ENCODE measurements around the gene JAG1.
"Not testable (repeated sequence)": the region's sequence is repeated elsewhere in the genome, so short reads cannot be mapped to it uniquely, and the experiment has no call there.

The JAG1 gene

GRCh38 chr20:10611357-10611756, 62.4 kb downstream of the JAG1 start:
- DNase-seq (ENCODE audit: low read depth, low spot score), result no peak

GRCh38 chr20:10610251-10610650, 63.5 kb downstream of the JAG1 start:
- DNase-seq (ENCODE audit: low read depth, low spot score), result no peak

GRCh38 chr20:10609770-10610169, 64.0 kb downstream of the JAG1 start:
- no peak for DNase-seq (ENCODE audit: low read depth, low spot score)

- no peak for DNase-seq (ENCODE audit: low read depth, low spot score)
Measured at GRCh38 chr20:10609276-10609675, 64.5 kb downstream of the JAG1 start.

GRCh38 chr20:10605547-10606195, 68.1 kb downstream of the JAG1 start:
- DNase-seq (ENCODE audit: low read depth, low spot score), result no peak

GRCh38 chr20:10604865-10605440, 68.8 kb downstream of the JAG1 start:
- no peak for DNase-seq (ENCODE audit: low read depth, low spot score)

GRCh38 chr20:10603971-10604864, 69.6 kb downstream of the JAG1 start:
- DNase-seq (ENCODE audit: low read depth, low spot score), result no peak

- no peak for DNase-seq (ENCODE audit: low read depth, low spot score)
Measured at GRCh38 chr20:10603378-10603777, 70.4 kb downstream of the JAG1 start.

- DNase-seq (ENCODE audit: low read depth, low spot score), result no peak
Measured at GRCh38 chr20:10602221-10602871, 71.5 kb downstream of the JAG1 start.

- DNase-seq (ENCODE audit: low read depth, low spot score), result no peak
Measured at GRCh38 chr20:10597637-10598036, 76.2 kb downstream of the JAG1 start.

GRCh38 chr20:10596710-10597121, 77.1 kb downstream of the JAG1 start:
- no peak for DNase-seq (ENCODE audit: low read depth, low spot score)

- DNase-seq (ENCODE audit: low read depth, low spot score), result no peak
Measured at GRCh38 chr20:10595985-10596384, 77.8 kb downstream of the JAG1 start.

GRCh38 chr20:10595266-10595665, 78.5 kb downstream of the JAG1 start:
- no peak for DNase-seq (ENCODE audit: low read depth, low spot score)

- DNase-seq (ENCODE audit: low read depth, low spot score), result no peak
Measured at GRCh38 chr20:10594296-10594868, 79.4 kb downstream of the JAG1 start.

GRCh38 chr20:10591946-10592521, 81.8 kb downstream of the JAG1 start:
- DNase-seq (ENCODE audit: low read depth, low spot score), result no peak

- DNase-seq (ENCODE audit: low read depth, low spot score), result no peak
Measured at GRCh38 chr20:10590950-10591671, 82.7 kb downstream of the JAG1 start.

- not testable (repeated sequence) for DNase-seq (ENCODE audit: low read depth, low spot score)
Measured at GRCh38 chr20:10590446-10590845, 83.4 kb downstream of the JAG1 start.
